Kidney capillary endothelial cell (primary cell): ENCODE data around the gene EMP3.

ENCODE experiments used
- DNase-seq: peaks from one replicate; pipeline ENCODE4 v3.0.0-alpha.2; 2018; ENCODE audit warnings: low spot score

EMP3 gene

GRCh38 chr19:48318286-48318987, 6.9 kb upstream of the EMP3 start:
- DNase-seq: no peak

- DNase-seq: peak; percentile 77
Observed at GRCh38 chr19:48319647-48320541, 5.5 kb upstream of the EMP3 start.

- DNase-seq: peak; percentile 76
Observed at GRCh38 chr19:48321372-48321621, 4.1 kb upstream of the EMP3 start.

- DNase-seq: peak; percentile 94
Observed at GRCh38 chr19:48321622-48322591, 3.4 kb upstream of the EMP3 start.

- no peak for DNase-seq
Observed at GRCh38 chr19:48329167-48329891, 4.0 kb downstream of the EMP3 start.

- DNase-seq: peak; percentile 78
Observed at GRCh38 chr19:48330012-48330681, 4.8 kb downstream of the EMP3 start.

- DNase-seq: no peak
Observed at GRCh38 chr19:48332351-48332661, 7.0 kb downstream of the EMP3 start.

GRCh38 chr19:48332662-48333466, 7.5 kb downstream of the EMP3 start:
- DNase-seq: peak; percentile 93

- DNase-seq: peak; percentile 93
Observed at GRCh38 chr19:48333467-48334384, 8.4 kb downstream of the EMP3 start.

- DNase-seq: no peak
Observed at GRCh38 chr19:48338253-48338755, 13.0 kb downstream of the EMP3 start.

GRCh38 chr19:48338802-48339503, 13.6 kb downstream of the EMP3 start:
- DNase-seq: no peak

- DNase-seq: no peak
Observed at GRCh38 chr19:48340995-48341394, 15.6 kb downstream of the EMP3 start.

GRCh38 chr19:48341515-48342413, 16.4 kb downstream of the EMP3 start:
- no peak for DNase-seq

GRCh38 chr19:48342414-48342738, 17.0 kb downstream of the EMP3 start:
- no peak for DNase-seq

- DNase-seq: no peak
Observed at GRCh38 chr19:48342841-48343540, 17.6 kb downstream of the EMP3 start.

GRCh38 chr19:48344892-48345291, 19.5 kb downstream of the EMP3 start:
- no peak for DNase-seq

- DNase-seq: no peak
Observed at GRCh38 chr19:48346191-48346590, 20.8 kb downstream of the EMP3 start.
